HepG2 (cell line): ENCODE measurements around the gene CHL1. TPM values are rescaled to one million over a fixed set of nuclear protein-coding genes. Genes with fewer than 3 reads are reported as not detected.

Experiments used
- ATAC-seq: fragments of 200-7000 bp; cut with Tn5 transposase; 3 replicates; pipeline ENCODE4 v1.9.1; 2020; ENCODE audit warnings: mild to moderate bottlenecking, moderate library complexity
- BruUV-seq: library from RNA; stranded (reverse); fragments of 400-500 nt; replicated peaks from 2 replicates; lab custom pipeline; 2021; lab: Mats Ljungman, UMichigan
- CTCF ChIA-PET: fragments of 300-600 bp; formaldehyde crosslinking; extraction: SDS; loops from one replicate; lab custom pipeline; 2021; ENCODE audit warnings: low total read pairs, inconsistent platforms, low intra/inter-chr PET ratio; lab: Yijun Ruan, JAX
- POLR2A ChIA-PET: fragments of 350-600 bp; sonication (Branson Sonifier 250); formaldehyde crosslinking; loops from one replicate; lab custom pipeline; 2020; ENCODE audit warnings: antibody characterized with exemption, inconsistent platforms; lab: Yijun Ruan, JAX
- DNase-seq: peaks from one replicate; pipeline ENCODE4 v3.0.0-alpha.2; 2015; ENCODE audit warnings: low spot score
- FAIRE-seq: peaks from 3 replicates; lab custom pipeline; 2011; peaks lifted over from hg19 to GRCh38; lab: Jason Lieb, UNC
- H2AFZ ChIP-seq: one replicate; pipeline ENCODE4 v1.6.1; 2011; ENCODE audit warnings: low read length, inconsistent platforms
- H3K27ac ChIP-seq: fragments of 300-600 bp; 3 replicates; pipeline ENCODE4 v1.8.0; 2011; ENCODE audit warnings: mixed run types, mild to moderate bottlenecking, mixed read lengths, low read length, inconsistent platforms; ENCODE audit not compliant: insufficient read depth; ENCODE audit errors: extremely low read length
- H3K27me3 ChIP-seq, 2 experiments: fragments of 200-600 bp in 1 of 2; 2 replicates in 1 of 2; 3 replicates in 1 of 2; pipeline versions ENCODE4 v1.6.0 to v1.8.0; 2011; ENCODE audit warnings: low read length in 2 of 2, mild to moderate bottlenecking in 2 of 2, moderate library complexity in 2 of 2, inconsistent platforms in 1 of 2; ENCODE audit not compliant: insufficient read depth in 2 of 2, control insufficient read depth in 1 of 2
- H3K36me3 ChIP-seq, 2 experiments: fragments of 200-600 bp in 1 of 2; replicated peaks in 1 of 2; 2 replicates in 1 of 2; 3 replicates in 1 of 2; pipeline versions ENCODE4 v1.5.1 to v1.8.0; 2011; ENCODE audit warnings: low read length in 2 of 2, inconsistent platforms in 1 of 2; ENCODE audit not compliant: insufficient read depth in 2 of 2, control insufficient read depth in 1 of 2
- H3K4me1 ChIP-seq: 2 replicates; pipeline ENCODE4 v1.5.1; 2012; ENCODE audit warnings: low read length, inconsistent platforms; ENCODE audit not compliant: insufficient read depth
- H3K4me2 ChIP-seq: 2 replicates; pipeline ENCODE4 v1.6.0; 2011; ENCODE audit warnings: low read depth, low read length, inconsistent platforms
- H3K4me3 ChIP-seq, 3 experiments: fragments of 200-600 bp in 1 of 3; sonication (generic), shearing (Covaris generic) in 1 of 3; replicated peaks in 1 of 3; 2 replicates each; pipeline ENCODE4 v1.5.1; 2011 to 2016; ENCODE audit warnings: low read length in 3 of 3, inconsistent platforms in 2 of 3, low read depth in 2 of 3, mild to moderate bottlenecking in 2 of 3, control low read depth in 1 of 3, mixed read lengths in 1 of 3; ENCODE audit not compliant: insufficient read depth in 1 of 3
- H3K79me2 ChIP-seq: one replicate; pipeline ENCODE4 v1.6.1; 2011; ENCODE audit warnings: low read length, inconsistent platforms; ENCODE audit not compliant: insufficient read depth
- H3K9ac ChIP-seq: 2 replicates; pipeline ENCODE4 v1.6.0; 2011; ENCODE audit warnings: mild to moderate bottlenecking, low read depth, low read length, inconsistent platforms; ENCODE audit not compliant: insufficient read depth
- H3K9me3 ChIP-seq: 2 replicates; pipeline ENCODE4 v1.5.1; 2012; ENCODE audit warnings: mild to moderate bottlenecking, low read length
- H4K20me1 ChIP-seq: 2 replicates; pipeline ENCODE4 v1.6.0; 2011; ENCODE audit warnings: inconsistent platforms, mild to moderate bottlenecking, low read length, moderate library complexity; ENCODE audit not compliant: insufficient read depth
- DPF2 ChIP-seq: sonication (generic); formaldehyde crosslinking; IDR thresholded peaks from 2 replicates; pipeline ENCODE4 v1.4.0; 2020; ENCODE audit warnings: mild to moderate bottlenecking, low read depth, missing genetic modification reagents, borderline replicate concordance
- FOXJ3 ChIP-seq: sonication (generic); formaldehyde crosslinking; IDR thresholded peaks from 2 replicates; pipeline ENCODE4 v1.4.0; 2020; ENCODE audit warnings: missing genetic modification reagents, mild to moderate bottlenecking, borderline replicate concordance
- GTF3A ChIP-seq: sonication (generic); formaldehyde crosslinking; conservative IDR thresholded peaks from 2 replicates; pipeline ENCODE4 v1.4.0; 2020; ENCODE audit warnings: mild to moderate bottlenecking, missing genetic modification reagents
- NFYC ChIP-seq: IDR thresholded peaks from 2 replicates; pipeline ENCODE4 v1.6.1; 2016; ENCODE audit warnings: missing genetic modification reagents, missing compliant biosample characterization
- SIN3B ChIP-seq: fragments of 150-350 bp; IDR thresholded peaks from 2 replicates; pipeline ENCODE4 v1.6.1; 2014; ENCODE audit warnings: low read length
- SMAD1 ChIP-seq: sonication (generic); formaldehyde crosslinking; IDR thresholded peaks from 2 replicates; pipeline ENCODE4 v1.4.0; 2020; ENCODE audit warnings: missing genetic modification reagents, low read depth, mild to moderate bottlenecking, borderline replicate concordance
- SMAD3 ChIP-seq: sonication (generic); formaldehyde crosslinking; IDR thresholded peaks from 2 replicates; pipeline ENCODE4 v1.4.0; 2020; ENCODE audit warnings: missing genetic modification reagents
- ZBTB44 ChIP-seq: sonication (generic); formaldehyde crosslinking; IDR thresholded peaks from 2 replicates; pipeline ENCODE4 v1.4.0; 2020; ENCODE audit warnings: missing genetic modification reagents
- ZFP1 ChIP-seq: IDR thresholded peaks from 2 replicates; pipeline ENCODE4 v1.6.1; 2016
- ZNF142 ChIP-seq: sonication (generic); formaldehyde crosslinking; IDR thresholded peaks from 2 replicates; pipeline ENCODE4 v1.4.0; 2020; ENCODE audit warnings: missing genetic modification reagents
- ZNF350 ChIP-seq: sonication (generic); formaldehyde crosslinking; IDR thresholded peaks from 2 replicates; pipeline ENCODE4 v1.4.0; 2020; ENCODE audit warnings: mild to moderate bottlenecking, low read depth, missing genetic modification reagents, borderline replicate concordance
- WGBS: methylation state at CpG from one replicate; pipeline ENCODE4 v1.1.6; 2017; ENCODE audit warnings: low lambda C conversion rate; 5-methylcytosine and 5-hydroxymethylcytosine counted together
- in situ Hi-C: cut with HindIII; loops from 2 replicates; pipeline ENCODE4 v1.10.0; 2017; ENCODE audit warnings: low pct_unique_long_range_greater_than_20kb; ENCODE audit not compliant: extremely low pct_ligation_motif_present
- intact Hi-C: fragments of 100-400 bp; cut with micrococcal nuclease; formaldehyde crosslinking; loops from one replicate; pipeline ENCODE4 v1.10.0; 2022; ENCODE audit not compliant: unreplicated experiment
- polyA plus RNA-seq, 8 experiments: library from polyadenylated mRNA; depleted of rRNA in 3 of 8; stranded (reverse) in 7 of 8; unstranded in 1 of 8; fragments of >200 nt; fragmentation: Illumina TruSeq in 4 of 8; extraction: Trizol in 4 of 8; gene quantifications; 2 replicates each; pipeline versions ENCODE4 v1.2.1 to v1.2.3, GENCODE V29; 2011 to 2016; ENCODE audit warnings: low read depth in 4 of 8, missing spikeins in 1 of 8, mixed read lengths in 1 of 8; ENCODE audit not compliant: insufficient read depth in 1 of 8
- total RNA-seq, 5 experiments: library from RNA; depleted of rRNA; stranded (reverse); fragments of >200 nt; fragmentation: Illumina TruSeq; extraction: Trizol; gene quantifications; 2 replicates each; pipeline ENCODE4 v1.2.3, GENCODE V29; 2016; ENCODE audit warnings: low read depth in 1 of 5

Gene CHL1
- total and polyA plus RNA-seq, 2 of the 13 experiments (the other 11 are each of a cell fraction or from before 2014, with no cell fraction given): not detected

GRCh38 chr3:228442-229182 is 32.0 kb downstream of the CHL1 start:
- no TSS peak for BruUV-seq
- H3K79me2 ChIP-seq: no peaks in the 10 kb centered on the region
- no peaks in the 10 kb centered on the region for H3K36me3 ChIP-seq
- ATAC-seq: no peak
- FAIRE-seq: no peak
- in situ Hi-C loops: no loop called here
- H2AFZ ChIP-seq: no peak overlapping the region
- peaks cover 11% of the 10 kb centered on the region; the same call in 1 of the 2 replicates for H3K9me3 ChIP-seq
- no peaks in the 10 kb centered on the region for H3K4me1 ChIP-seq
- H3K27ac ChIP-seq: no peak overlapping the region
- H3K4me2 ChIP-seq: no peak overlapping the region
- intact Hi-C loops: no loop called here
- H3K27me3 ChIP-seq: no peaks in the 10 kb centered on the region
- WGBS: 19% methylated on average over 3 of the region's 3 CpGs
- DNase-seq: no peak
- H4K20me1 ChIP-seq: no peaks in the 10 kb centered on the region
- ChIA-PET CTCF (no interaction called here), POLR2A (no interaction called here)
- no peak overlapping the region for H3K9ac ChIP-seq
- no peak overlapping the region for H3K4me3 ChIP-seq
- TF ChIP-seq NFYC (CRISPR knock-in tag): no peak
- TF ChIP-seq FOXJ3: no peak

GRCh38 chr3:229183-229661 is 32.7 kb downstream of the CHL1 start:
- Histone ChIP-seq H3K4me3 (no peak overlapping the region), H3K9me3 (peaks cover 5% of the 10 kb centered on the region; the same call in 1 of the 2 replicates), H3K27me3 (no peaks in the 10 kb centered on the region), H2AFZ (no peak overlapping the region), H3K4me2 (no peak overlapping the region), H3K27ac (no peak overlapping the region), H3K79me2 (no peaks in the 10 kb centered on the region), H3K36me3 (no peaks in the 10 kb centered on the region), H3K9ac (no peak overlapping the region), H3K4me1 (no peaks in the 10 kb centered on the region), H4K20me1 (no peaks in the 10 kb centered on the region)
- in situ Hi-C loops: no loop called here
- ChIA-PET POLR2A (no interaction called here), CTCF (no interaction called here)
- intact Hi-C loops: no loop called here
- ATAC-seq (no peak), FAIRE-seq (no peak), DNase-seq (no peak)
- BruUV-seq: no TSS peak
- WGBS: 8% methylated on average over 6 of the region's 6 CpGs
- no peak for TF ChIP-seq ZBTB44 (CRISPR knock-in tag)
- TF ChIP-seq SMAD1: no peak
- TF ChIP-seq GTF3A (CRISPR knock-in tag): no peak
- TF ChIP-seq ZFP1: no peak
- no peak for TF ChIP-seq DPF2
- no peak for TF ChIP-seq SMAD3 (CRISPR knock-in tag)
- no peak for TF ChIP-seq ZNF142 (CRISPR knock-in tag)
- TF ChIP-seq SIN3B: no peak
- no peak for TF ChIP-seq ZNF350
